ENCODE results near the gene SNRNP35.

Gene SNRNP35

GRCh38 chr12:123494124-123494851 is 36.3 kb downstream of the SNRNP35 start:
- no peaks in the 10 kb centered on the region for H3K4me1 ChIP-seq (ENCODE audit: insufficient read depth, low read length)
- no peak overlapping the region for H3K27ac ChIP-seq (ENCODE audit: low read length)
- H3K4me2 ChIP-seq (ENCODE audit: insufficient read depth, low read length), result no peak overlapping the region
- no peak overlapping the region for H2AFZ ChIP-seq (ENCODE audit: low read depth, low read length)
- ATAC-seq (ENCODE audit: insufficient read depth, low read depth) (no peak), DNase-seq (no peak)
- H3K9ac ChIP-seq (ENCODE audit: low read depth, low read length), result no peak overlapping the region
- H4K20me1 ChIP-seq (ENCODE audit: insufficient read depth, low read length), result no peaks in the 10 kb centered on the region
- H3K36me3 ChIP-seq (ENCODE audit: insufficient read depth, low read length), result 0 out of 2 replicates have a peak, but pooled peaks cover 2% of the 10 kb centered on the region
- no peaks in the 10 kb centered on the region for H3K27me3 ChIP-seq (ENCODE audit: insufficient read depth, low read length, poor library complexity)
- TF ChIP-seq CTCF (IDR thresholded peaks at IDR 0.05; ENCODE audit: borderline replicate concordance, extremely low read depth, low read length, poor library complexity, severe bottlenecking) (no peak), EZH2 (IDR thresholded peaks at IDR 0.05; ENCODE audit: borderline replicate concordance, low read depth, low read length, severe bottlenecking) (no peak)
- no peaks in the 10 kb centered on the region for H3K79me2 ChIP-seq (ENCODE audit: insufficient read depth, low read length)
- H3K9me3 ChIP-seq (ENCODE audit: insufficient read depth, low read length, severe bottlenecking), result no peaks in the 10 kb centered on the region
- no peak overlapping the region for H3K4me3 ChIP-seq (ENCODE audit: low read depth in 1 of 2, low read length in 2 of 2)

GRCh38 chr12:123497065-123497464 is 39.1 kb downstream of the SNRNP35 start:
- H3K27ac ChIP-seq (ENCODE audit: low read length), result no peak overlapping the region
- no peaks in the 10 kb centered on the region for H3K4me1 ChIP-seq (ENCODE audit: insufficient read depth, low read length)
- TF ChIP-seq CTCF (IDR thresholded peaks at IDR 0.05; ENCODE audit: borderline replicate concordance, extremely low read depth, low read length, poor library complexity, severe bottlenecking) (no peak), EZH2 (IDR thresholded peaks at IDR 0.05; ENCODE audit: borderline replicate concordance, low read depth, low read length, severe bottlenecking) (no peak)
- H3K36me3 ChIP-seq (ENCODE audit: insufficient read depth, low read length), result 0 out of 2 replicates have a peak, but pooled peaks cover 2% of the 10 kb centered on the region
- H3K79me2 ChIP-seq (ENCODE audit: insufficient read depth, low read length), result no peaks in the 10 kb centered on the region
- H3K27me3 ChIP-seq (ENCODE audit: insufficient read depth, low read length, poor library complexity), result no peaks in the 10 kb centered on the region
- ATAC-seq (ENCODE audit: insufficient read depth, low read depth) (no peak), DNase-seq (no peak)
- no peak overlapping the region for H3K9ac ChIP-seq (ENCODE audit: low read depth, low read length)
- no peaks in the 10 kb centered on the region for H4K20me1 ChIP-seq (ENCODE audit: insufficient read depth, low read length)
- no peaks in the 10 kb centered on the region for H3K9me3 ChIP-seq (ENCODE audit: insufficient read depth, low read length, severe bottlenecking)
- H3K4me2 ChIP-seq (ENCODE audit: insufficient read depth, low read length), result no peak overlapping the region
- no peak overlapping the region for H2AFZ ChIP-seq (ENCODE audit: low read depth, low read length)
- H3K4me3 ChIP-seq (ENCODE audit: low read depth in 1 of 2, low read length in 2 of 2), result no peak overlapping the region

- no peak overlapping the region for H3K4me3 ChIP-seq (ENCODE audit: low read depth in 1 of 2, low read length in 2 of 2)
- DNase-seq (no peak), ATAC-seq (ENCODE audit: insufficient read depth, low read depth) (no peak)
- H3K36me3 ChIP-seq (ENCODE audit: insufficient read depth, low read length), result 0 out of 2 replicates have a peak, but pooled peaks cover 2% of the 10 kb centered on the region
- H3K4me2 ChIP-seq (ENCODE audit: insufficient read depth, low read length), result no peak overlapping the region
- no peaks in the 10 kb centered on the region for H4K20me1 ChIP-seq (ENCODE audit: insufficient read depth, low read length)
- no peaks in the 10 kb centered on the region for H3K79me2 ChIP-seq (ENCODE audit: insufficient read depth, low read length)
- TF ChIP-seq CTCF (IDR thresholded peaks at IDR 0.05; ENCODE audit: borderline replicate concordance, extremely low read depth, low read length, poor library complexity, severe bottlenecking), result no peak
- no peak for TF ChIP-seq EZH2 (IDR thresholded peaks at IDR 0.05; ENCODE audit: borderline replicate concordance, low read depth, low read length, severe bottlenecking)
- no peak overlapping the region for H3K9ac ChIP-seq (ENCODE audit: low read depth, low read length)
- no peaks in the 10 kb centered on the region for H3K9me3 ChIP-seq (ENCODE audit: insufficient read depth, low read length, severe bottlenecking)
- no peaks in the 10 kb centered on the region for H3K4me1 ChIP-seq (ENCODE audit: insufficient read depth, low read length)
- H3K27ac ChIP-seq (ENCODE audit: low read length), result no peak overlapping the region
- no peaks in the 10 kb centered on the region for H3K27me3 ChIP-seq (ENCODE audit: insufficient read depth, low read length, poor library complexity)
- no peak overlapping the region for H2AFZ ChIP-seq (ENCODE audit: low read depth, low read length)
Observed at GRCh38 chr12:123498126-123498825, 40.3 kb downstream of the SNRNP35 start.

Measured in DND-41 (cell line).